ENCODE data around the gene VAV2.
A peak's percentile ranks its signal among the peaks of the same experiment; 100 is the strongest.
"Not testable (repeated sequence)": the region's sequence is repeated elsewhere in the genome, so short reads cannot be mapped to it uniquely, and the experiment has no call there.

The VAV2 gene

DNA sequence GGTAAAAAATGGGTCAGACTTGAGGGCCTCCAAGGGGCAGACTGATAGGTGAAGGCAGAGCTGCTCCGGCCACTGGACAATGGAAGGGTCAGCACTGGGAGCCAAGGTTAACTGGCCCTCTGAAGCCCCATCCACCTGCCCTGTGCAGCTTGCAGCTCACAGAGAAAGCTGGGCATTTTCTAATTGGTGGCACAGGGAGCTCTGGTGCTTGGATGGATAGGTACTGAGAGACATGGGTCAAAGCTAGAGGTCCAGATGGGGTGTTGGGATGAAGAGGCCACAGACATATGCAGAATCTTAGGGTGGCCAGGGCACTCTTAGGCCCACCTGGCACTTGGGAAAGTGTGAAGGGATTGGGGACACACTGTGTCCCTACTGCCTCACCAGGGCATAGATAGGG is 224.5 kb downstream of the VAV2 start:
- DNase-seq (ENCODE audit: low read depth), result no peak

DNA sequence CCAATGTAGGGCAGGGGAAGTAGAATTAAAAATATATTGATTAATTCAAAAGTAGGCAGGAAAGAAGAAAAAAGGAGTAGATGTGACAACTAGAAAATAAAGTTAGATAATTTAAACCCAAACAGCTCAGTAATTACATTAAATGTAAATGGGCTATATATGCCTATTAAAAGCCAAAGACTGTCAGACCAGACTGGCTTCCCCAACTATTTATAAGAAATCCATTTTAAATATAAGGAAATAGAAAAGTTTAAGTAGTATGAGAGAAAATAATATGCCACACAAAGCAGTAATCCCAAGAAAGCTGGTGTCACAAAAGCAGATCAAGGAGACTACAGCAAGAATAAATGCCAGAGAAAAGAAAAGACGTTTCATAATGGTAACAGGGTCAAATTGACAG is 225.1 kb downstream of the VAV2 start:
- DNase-seq (ENCODE audit: low read depth), result no peak

DNA sequence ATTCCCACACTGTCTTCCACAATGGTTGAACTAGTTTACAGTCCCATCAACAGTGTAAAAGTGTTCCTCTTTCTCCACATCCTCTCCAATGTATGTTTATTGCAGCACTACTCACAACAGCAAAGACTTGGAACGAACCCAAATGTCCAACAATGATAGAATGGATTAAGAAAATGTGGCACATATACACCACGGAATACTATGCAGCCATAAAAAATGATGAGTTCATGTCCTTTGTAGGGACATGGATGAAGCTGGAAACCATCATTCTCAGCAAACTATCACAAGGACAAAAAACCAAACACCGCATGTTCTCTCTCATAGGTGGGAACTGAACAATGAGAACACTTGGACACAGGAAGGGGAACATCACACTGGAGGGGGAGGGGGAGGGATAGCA is 225.9 kb downstream of the VAV2 start:
- not testable (repeated sequence) for DNase-seq (ENCODE audit: low read depth)

DNA sequence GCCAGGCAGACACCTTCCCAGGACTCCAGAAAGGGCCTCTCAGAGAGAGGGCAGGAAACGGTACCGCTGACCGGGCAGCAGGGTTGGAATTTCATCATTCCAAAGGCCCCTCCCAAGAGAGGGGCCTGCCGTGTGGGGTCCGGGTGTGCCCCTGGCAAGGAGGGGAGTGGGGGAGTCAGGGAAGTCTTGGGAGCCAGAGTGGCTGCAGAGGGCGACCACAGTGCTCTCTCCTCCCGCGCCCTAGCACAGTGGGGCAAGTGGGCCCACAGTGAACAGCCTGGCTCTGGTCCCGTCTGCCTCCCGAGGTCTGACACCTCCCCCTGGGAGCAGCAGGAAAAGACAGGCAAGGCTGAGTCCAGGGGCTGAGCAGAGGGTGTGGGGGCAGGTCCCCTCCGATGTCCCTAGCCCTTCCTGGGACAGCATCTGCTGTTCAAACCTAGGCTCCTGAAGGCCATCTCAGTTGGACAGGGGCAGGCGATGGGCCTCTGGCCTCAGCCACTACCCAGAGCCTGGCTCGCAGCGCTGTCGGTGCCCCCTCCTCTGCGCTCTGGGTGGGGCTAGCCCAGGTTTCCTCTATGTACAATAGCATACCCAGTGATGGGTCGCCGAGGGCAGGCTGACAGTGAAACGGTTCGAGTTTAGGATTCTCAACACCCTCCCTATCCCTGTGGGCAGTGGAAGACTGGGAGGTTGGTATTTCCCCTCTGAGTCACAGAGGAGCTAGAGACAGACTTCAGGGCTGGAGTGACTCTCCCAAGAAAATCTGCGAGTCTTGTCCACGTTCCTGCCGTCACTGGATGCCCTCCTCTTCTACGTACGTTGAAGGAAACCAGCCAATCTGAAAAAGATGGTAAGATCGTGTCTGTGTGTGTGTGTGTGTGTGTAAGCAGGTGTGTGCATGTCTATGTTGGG is 228.6 kb downstream of the VAV2 start:
- DNase-seq (ENCODE audit: low read depth), result no peak

DNA sequence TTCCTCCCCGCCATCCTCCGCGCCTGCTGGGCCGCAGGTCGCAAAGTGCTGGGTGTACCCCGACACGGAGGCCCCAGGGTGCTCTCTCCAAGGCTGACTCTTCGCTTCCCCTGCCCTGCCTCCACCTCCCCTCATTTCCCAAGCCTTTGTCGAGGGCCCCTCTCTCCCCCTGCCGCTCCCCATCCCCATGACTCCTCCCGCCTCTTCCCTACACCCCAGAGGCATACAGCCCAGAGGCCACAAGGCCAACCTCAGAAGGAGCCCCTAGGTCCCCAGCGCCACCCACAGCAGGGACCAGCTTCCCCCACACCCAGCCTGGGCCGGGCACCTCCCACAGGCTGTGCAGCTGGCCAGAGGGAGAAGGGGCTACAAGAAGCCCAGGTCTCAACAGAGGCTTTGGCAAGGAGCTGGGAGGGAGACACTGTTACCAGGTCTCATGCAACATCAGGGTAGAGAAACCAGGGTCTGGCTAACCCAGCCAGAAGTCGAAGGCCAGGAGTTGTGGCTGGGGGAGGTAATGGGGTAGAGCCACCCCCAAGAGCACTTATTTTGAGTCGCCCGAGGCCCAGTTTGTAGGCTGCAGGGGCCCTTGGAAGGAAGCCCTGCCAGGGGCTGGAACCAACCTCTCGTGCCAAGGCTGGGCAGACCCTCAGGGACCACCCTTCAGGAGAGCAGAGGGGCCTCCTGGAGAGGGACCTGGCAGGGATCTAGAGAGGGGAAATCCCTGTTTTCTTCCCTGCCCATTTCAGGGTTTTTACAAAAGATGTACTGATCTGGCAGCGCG is 229.4 kb downstream of the VAV2 start:
- no peak for DNase-seq (ENCODE audit: low read depth)

DNA sequence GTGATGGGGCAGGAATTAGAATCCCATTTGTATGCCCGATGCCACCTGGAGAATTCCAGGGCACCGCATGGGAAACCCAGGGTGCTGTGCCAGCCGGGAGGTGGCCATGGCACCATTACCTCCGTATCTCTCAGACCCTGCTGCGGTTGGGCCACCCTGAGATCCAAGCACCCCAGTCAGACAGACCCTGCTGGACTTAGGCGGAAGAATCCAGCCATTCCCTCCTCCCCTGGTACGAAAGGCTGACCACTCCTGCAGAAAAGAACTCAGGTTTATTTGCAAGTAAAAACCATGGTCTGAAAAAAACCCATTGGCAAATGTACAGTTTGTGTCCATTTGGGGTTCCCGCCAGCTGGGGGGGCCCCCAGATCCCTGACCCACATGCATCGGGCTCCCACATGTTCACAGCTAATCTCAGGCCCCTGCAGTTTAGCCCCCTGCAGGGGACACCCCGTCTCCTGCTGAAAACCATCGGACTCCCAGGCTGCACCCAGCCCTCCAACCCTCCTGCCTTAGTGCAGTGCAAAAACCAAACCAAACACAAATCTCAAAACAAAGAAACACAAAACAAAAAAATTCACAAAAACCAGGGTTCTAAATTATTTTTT is 230.4 kb downstream of the VAV2 start:
- DNase-seq (ENCODE audit: low read depth), result no peak

DNA sequence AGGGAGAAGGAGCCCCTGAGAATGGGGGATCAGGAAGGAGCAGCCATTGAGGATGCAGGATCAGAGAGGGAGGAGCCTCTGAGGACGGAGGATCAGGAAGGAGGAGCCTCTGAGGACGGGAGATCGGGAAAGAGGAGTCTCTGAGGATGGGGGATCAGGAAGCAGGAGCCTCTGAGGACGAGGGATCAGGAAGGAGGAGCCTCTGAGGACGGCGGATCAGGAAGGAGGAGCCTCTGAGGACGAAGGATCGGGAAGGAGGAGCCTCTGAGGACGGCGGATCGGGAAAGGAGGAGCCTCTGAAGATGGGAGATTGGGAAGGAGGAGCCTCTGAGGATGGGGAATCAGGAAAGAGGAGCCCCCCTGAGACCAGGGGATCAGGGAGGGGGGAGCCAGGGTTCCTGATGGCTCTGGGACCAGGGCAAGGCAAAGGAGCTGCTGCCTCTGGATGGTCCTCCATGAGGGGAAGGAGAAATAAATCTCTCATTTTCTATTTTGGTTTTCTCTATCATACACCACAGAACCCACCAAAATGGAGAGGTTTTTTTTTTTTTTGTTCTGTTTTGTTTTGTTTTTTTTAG is 231.3 kb downstream of the VAV2 start:
- DNase-seq (ENCODE audit: low read depth), result no peak

DNA sequence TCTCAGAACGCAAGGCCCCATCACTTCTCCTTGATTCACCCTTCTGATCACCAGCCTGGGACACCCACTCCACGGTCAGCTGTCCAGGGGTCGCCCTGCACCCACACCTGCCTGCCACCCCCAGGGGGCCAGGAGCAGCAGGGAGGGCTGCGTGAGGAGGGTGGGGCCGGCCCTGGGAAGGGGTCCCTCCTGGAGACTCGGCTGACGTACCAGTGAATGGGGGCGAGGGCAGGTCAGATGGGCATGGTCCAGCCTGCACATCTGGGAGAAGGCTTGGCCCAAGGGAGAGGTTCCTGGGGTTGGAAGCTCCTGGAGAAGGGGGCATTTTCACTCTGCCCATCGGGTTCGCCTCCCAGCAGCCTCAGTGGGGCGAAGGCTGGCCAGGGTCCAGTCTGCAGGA is 232.2 kb downstream of the VAV2 start:
- no peak for DNase-seq (ENCODE audit: low read depth)

DNA sequence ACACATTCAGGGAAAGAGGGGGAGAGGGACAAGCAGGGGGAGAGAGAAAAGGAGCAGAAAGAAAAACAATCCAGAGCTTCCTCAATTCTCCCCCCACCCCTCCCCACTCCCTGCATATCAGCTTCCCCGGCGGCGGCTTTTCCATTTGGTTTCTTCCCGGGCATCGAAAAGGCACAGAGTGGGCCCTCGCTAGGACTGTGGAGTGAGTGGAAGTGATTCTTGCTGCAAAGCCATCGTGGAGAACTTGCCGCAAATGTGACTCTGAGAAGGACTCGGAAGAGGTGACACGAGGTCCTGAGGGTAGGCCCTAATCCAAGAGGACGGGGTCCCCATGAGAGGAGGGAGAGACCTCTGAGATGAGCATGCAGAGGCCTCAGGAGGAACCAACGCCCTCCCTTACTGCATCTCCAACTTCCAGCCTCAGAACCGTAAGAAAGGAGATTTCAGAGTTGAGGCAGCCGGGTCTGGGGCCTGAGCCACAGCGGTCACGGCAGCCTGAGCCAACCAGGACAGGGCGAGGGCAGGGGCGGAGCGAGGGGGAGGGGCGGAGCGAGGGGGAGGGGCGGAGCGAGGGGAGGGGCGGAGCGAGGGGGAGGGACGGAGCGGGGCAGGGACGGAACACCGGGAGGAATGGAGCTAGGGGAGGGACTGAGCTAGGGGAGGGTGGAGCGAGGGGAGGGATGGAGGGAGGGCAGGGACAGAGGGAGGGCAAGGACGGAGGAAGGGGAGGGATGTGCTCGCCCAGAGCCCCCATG is 232.8 kb downstream of the VAV2 start:
- no peak for DNase-seq (ENCODE audit: low read depth)

DNA sequence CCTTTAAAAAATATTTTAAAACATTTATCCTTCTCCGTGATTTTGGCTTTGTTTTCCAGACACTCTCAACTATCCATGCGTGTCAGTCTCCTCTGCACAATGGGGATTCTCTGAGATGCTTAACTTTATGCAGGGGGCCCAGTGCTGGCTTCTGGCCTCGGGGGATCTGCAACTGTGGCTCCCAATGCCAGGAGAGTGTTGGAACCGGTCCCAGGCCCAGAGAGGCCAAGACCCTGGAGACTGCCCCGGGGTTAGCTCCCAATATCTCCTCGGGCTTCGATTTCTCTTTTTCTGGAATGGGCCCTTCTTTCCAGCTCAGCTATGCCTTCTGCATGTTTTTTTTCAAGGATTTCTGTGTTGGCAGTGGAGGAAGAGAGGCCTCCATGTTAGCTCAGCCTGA is 233.9 kb downstream of the VAV2 start:
- DNase-seq (ENCODE audit: low read depth), result no peak

DNA sequence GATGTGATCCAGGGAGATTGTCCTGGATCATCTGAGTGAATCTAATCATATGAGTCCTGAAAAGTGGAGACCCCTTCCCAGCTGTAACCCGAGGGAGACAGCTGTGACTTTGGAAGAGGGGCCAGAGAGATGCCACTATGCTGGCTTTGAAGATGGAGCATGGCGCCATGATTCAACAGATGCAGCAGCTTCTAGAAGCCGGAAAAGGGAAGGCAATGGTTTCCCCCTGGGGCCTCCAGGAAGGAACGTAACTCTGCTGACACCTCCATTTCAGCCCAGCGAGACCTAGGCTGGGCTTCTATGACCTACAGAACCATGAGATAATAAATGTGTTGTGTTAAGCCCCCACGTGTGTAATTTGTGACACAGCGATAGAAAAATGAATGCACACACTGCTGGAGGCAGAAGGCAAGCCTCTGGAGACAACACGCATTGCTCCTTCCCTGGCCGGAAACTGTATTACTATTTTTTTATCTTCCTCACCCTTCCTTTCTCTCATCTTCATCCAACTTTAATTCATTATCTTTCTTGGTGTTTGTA is 237.4 kb downstream of the VAV2 start:
- DNase-seq (ENCODE audit: low read depth), result no peak

DNA sequence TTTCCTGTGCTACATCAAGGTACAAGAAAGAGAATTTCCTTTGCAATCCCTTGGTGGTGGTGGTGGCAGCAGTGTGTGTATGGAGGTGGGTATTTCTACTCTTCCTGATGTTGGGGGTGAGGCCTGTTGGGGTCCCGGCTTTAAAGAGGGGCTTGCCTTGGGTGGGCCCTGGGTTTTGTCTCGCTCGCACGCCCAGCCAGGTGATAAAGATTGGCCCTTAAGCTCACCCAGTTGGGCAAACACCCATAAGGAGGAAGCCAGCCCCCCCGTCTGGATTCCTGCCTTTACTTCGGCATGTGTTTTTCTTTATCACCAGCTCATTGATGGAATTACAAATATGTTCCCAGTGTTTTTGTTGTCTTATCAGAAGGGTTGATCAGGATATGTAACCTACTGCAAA is 237.9 kb downstream of the VAV2 start:
- no peak for DNase-seq (ENCODE audit: low read depth)

DNA sequence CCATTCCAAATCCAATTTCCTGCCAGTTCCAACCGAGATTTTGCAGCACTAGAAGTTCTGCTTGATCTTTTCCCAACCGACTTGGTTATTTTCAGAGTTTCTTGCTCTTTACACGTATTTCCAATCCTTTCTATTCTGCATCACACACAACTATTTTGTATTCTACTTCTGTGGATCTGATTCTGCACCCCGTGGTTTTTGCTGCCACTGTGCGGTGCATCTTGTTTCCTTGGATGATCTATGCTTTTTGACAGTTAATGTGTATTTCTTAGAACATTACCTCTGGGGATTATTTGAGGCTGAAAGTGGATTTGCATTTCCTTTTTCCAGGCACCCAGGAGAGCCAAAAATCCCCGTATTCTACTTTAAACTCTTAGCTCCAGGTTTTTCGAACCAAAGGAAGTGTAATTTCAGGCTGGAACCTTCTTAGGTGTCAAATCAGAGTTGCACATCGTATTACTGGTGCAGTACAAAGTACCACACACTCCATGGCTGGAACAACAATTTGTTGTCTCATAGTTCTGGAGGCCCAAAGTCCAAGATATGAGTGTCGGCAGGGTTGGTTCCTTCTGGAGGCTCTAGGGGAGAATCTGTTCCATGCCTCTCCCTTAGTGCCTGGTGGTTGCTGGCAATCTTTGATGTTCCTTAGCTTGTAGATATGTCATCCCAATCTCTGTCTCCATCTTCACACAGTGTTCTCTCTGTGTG is 239.2 kb downstream of the VAV2 start:
- no peak for DNase-seq (ENCODE audit: low read depth)

DNA sequence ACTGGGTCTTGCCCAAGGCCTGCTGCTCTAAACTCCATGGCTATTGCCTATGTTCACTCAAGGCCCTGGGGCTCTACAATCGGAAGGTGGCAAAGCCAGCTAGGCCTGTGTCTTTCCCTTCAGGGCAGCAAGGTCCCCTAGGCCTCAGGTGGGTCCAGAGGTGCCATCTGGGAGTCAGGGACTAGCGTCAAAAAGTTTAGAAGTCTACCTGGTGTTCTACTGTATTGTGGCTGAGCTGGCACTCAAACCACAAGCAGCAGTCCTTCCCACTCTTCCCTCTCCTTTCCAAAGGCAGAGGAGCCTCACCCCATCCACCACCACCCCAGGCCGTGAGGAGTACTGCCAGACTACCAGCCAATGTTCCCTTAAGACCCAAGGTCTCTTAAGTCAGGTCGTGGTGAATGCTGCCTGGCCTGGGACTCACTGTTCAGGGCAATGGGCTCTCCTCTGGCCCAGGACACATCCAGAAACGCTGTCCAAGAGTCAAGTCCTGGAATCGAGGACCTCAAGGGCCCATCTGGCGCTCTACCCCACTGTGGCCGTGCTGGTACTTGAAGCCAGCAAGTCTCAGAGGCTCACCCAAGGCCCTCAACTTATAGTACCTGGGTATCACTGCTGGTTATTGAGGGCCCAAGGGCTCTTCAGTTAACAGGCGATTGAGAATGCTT is 241.0 kb downstream of the VAV2 start:
- no peak for DNase-seq (ENCODE audit: low read depth)

DNA sequence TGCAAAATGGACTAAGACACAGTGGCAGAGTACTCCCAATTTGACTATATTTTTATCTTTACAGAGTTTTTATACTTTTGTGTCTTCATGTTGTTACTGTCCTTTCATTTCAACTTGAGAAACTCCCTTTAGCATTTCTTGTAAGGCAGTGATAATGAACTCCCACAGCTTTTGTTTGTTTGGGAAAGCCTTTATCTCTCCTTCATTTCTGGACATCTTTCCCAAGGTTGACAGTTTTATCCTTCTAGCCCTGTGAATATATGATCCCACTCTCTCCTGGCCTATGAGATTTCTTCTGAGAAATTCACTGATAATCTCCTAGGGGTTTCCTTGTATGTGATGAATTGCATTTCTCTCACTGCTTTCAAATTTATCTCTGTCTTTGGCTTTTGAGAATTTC is 244.8 kb downstream of the VAV2 start:
- no peak for DNase-seq (ENCODE audit: low read depth)

DNA sequence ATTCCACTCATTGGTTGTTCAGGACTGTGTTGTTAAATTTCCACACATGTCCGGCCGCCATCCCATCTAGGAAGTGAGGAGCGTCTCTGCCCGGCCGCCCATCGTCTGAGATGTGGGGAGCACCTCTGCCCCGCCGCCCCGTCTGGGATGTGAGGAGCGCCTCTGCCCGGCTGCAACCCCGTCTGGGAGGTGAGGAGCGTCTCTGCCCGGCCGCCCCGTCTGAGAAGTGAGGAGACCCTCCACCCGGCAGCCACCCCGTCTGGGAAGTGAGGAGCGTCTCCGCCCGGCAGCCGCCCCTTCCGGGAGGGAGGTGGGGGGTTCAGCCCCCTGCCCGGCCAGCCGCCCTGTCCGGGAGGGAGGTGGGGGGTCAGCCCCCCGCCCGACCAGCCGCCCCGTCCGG is 247.6 kb downstream of the VAV2 start:
- DNase-seq (ENCODE audit: low read depth), result not testable (repeated sequence)

DNA sequence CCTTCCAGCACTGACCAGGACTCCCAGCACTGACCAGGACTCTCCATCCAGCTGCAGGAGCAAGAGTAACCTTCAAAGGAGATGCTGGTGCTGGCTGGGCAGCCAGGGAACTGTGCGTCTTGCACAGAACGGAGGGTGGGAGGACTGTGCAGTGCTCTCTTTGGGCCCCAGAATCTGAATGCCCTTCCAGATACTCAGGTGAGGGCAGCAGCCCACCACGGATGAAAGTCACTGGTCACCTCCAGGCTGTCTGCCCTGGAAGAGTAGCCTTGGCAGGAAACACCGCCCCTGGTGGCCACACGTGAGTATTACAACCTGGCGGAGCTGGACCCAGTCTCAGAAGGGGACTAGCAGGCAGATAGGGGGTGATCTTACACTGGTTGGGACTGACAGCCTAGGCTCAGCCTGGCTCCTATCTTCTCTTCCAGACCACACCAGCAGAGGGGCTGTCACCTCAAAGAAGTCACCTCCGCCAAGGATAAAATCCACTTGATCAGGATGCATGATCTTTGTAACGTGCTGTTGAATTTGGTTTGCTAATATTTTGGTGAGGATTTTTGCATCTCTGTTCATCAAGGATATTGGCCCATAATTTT is 249.2 kb downstream of the VAV2 start:
- peak; percentile 69 for DNase-seq (ENCODE audit: low read depth)

DNA sequence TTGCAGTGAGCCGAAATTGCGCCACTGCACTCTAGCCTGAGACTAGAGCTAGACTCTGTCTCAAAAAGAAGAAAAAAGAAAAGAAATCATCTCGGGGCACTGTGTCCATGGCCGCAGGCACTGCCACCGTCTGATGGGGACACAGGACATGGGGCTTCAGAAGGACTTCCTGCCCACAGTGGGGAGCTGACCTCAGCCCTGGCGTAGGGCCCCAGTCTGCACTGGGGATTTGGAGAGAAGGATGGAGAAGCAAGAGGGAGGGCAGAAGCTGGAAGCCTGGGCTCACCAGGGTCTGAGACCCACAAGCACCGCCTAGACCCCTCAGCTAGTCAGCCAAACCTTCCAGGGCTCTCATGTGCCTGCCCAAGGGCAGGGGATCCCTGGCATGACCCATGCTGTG is 249.9 kb downstream of the VAV2 start:
- DNase-seq (ENCODE audit: low read depth), result no peak

DNA sequence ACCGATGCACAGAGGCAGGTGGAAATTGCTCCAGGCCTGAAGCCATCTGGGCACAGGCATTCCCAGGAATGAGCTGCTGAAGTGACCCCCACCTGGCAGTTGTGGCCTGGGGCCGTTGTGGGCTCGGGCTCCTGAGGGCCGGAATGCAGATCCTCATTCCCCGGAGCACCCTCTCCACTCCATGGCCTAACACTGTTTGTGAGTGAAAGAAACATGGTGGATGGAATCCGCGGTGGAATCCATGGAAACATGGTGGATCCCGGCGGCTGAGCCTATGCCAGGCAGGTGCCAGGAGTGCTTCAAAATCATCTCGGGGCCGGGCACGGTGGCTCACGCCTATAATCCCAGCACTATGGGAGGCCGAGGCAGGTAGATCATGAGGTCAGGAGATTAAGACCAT is 250.4 kb downstream of the VAV2 start:
- DNase-seq (ENCODE audit: low read depth), result no peak

DNA sequence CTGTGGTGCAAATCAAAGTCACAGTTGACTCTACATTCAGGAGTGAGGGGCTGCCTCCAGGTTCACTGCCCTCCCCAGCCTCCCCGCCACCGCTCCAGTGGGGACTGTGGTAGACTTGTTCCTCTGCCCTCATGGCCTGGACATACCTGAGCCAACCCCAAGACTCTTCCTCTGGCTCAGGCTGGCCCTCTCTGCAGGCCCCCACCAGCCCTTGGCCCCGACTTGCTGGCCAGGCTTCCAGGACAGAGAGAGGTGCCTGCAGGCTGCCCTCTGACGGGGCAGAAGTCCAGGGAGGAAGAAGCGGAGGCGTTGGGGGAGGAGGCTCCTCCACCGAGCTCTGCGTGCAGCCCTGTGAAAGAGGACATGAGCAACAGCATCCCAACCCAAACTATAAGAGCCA is 251.2 kb downstream of the VAV2 start:
- DNase-seq (ENCODE audit: low read depth), result no peak

All from stimulated activated CD8-positive, alpha-beta memory T cell treated with anti-CD3 and anti-CD28 coated beads, Interleukin-7, amount 100 ng/mL, for 24 hours (primary cell).